Smooth muscle cell (in vitro differentiated cells): Measurements from ENCODE around the gene VN1R2. TPM values are rescaled to one million over a fixed set of nuclear protein-coding genes. Genes with fewer than 3 reads are reported as not detected.

Experiments used
- polyA plus RNA-seq: library from polyadenylated mRNA; unstranded; fragments of >200 nt; fragmentation: Nextera tagmentation; extraction: Ambion mirVana; gene quantifications from 2 replicates; pipeline ENCODE4 v1.2.1, GENCODE V29; 2016
- total RNA-seq: library from RNA; depleted of rRNA; stranded (reverse); fragments of >200 nt; gene quantifications from 2 replicates; pipeline ENCODE4 v1.2.3, GENCODE V29; 2014

VN1R2 gene
- total and polyA plus RNA-seq, 2 experiments from 2014 or later: not detected

Other genes with a start within 250 kb of the VN1R2 start
- gene ERVV-1, start 244.4 kb upstream of the VN1R2 start, total RNA-seq: 0.09 and 0.27 TPM in 2 replicates
- gene ERVV-1, start 244.4 kb upstream of the VN1R2 start, polyA plus RNA-seq: 0.21 TPM in 1 of 2 replicates, not detected in the other
- gene ERVV-2, start 213.6 kb upstream of the VN1R2 start, total RNA-seq: 0.09 TPM in 2 replicates
- gene ERVV-2, start 213.6 kb upstream of the VN1R2 start, polyA plus RNA-seq: not detected in 2 replicates
- 36.0 and 37.8 TPM in 2 replicates for gene ZNF160, start 154.9 kb upstream of the VN1R2 start, total RNA-seq
- 18.5 and 22.3 TPM in 2 replicates for gene ZNF160, start 154.9 kb upstream of the VN1R2 start, polyA plus RNA-seq
- gene ZNF415, start 125.4 kb upstream of the VN1R2 start, total RNA-seq: 14.8 and 48.7 TPM in 2 replicates
- 6.7 and 12.4 TPM in 2 replicates for gene ZNF415, start 125.4 kb upstream of the VN1R2 start, polyA plus RNA-seq
- 9.9 and 17.8 TPM in 2 replicates for gene ZNF347, start 99.2 kb upstream of the VN1R2 start, total RNA-seq
- 4.5 and 4.7 TPM in 2 replicates for gene ZNF347, start 99.2 kb upstream of the VN1R2 start, polyA plus RNA-seq
- gene ZNF665, start 64.9 kb upstream of the VN1R2 start, total RNA-seq: 2.8 and 9.9 TPM in 2 replicates
- gene ZNF665, start 64.9 kb upstream of the VN1R2 start, polyA plus RNA-seq: 4.4 and 6.0 TPM in 2 replicates
- gene ZNF677, start 3.4 kb upstream of the VN1R2 start, total RNA-seq: 43.0 and 62.4 TPM in 2 replicates
- gene ZNF677, start 3.4 kb upstream of the VN1R2 start, polyA plus RNA-seq: 25.4 and 29.7 TPM in 2 replicates
- gene VN1R4, start 9.4 kb downstream of the VN1R2 start, total RNA-seq: not detected in 2 replicates
- gene VN1R4, start 9.4 kb downstream of the VN1R2 start, polyA plus RNA-seq: not detected in 2 replicates
- gene ZNF845, start 75.5 kb downstream of the VN1R2 start, total RNA-seq: 9.5 and 11.2 TPM in 2 replicates
- 2.0 and 3.1 TPM in 2 replicates for gene ZNF845, start 75.5 kb downstream of the VN1R2 start, polyA plus RNA-seq
- gene ZNF525, start 107.4 kb downstream of the VN1R2 start, total RNA-seq: 10.9 and 11.7 TPM in 2 replicates
- 1.4 and 2.5 TPM in 2 replicates for gene ZNF525, start 107.4 kb downstream of the VN1R2 start, polyA plus RNA-seq
- 7.7 and 15.0 TPM in 2 replicates for gene ZNF765, start 136.9 kb downstream of the VN1R2 start, total RNA-seq
- 3.8 and 4.3 TPM in 2 replicates for gene ZNF765, start 136.9 kb downstream of the VN1R2 start, polyA plus RNA-seq
- gene ZNF761, start 173.7 kb downstream of the VN1R2 start, total RNA-seq: 14.5 and 24.1 TPM in 2 replicates
- gene ZNF761, start 173.7 kb downstream of the VN1R2 start, polyA plus RNA-seq: 10.4 and 11.0 TPM in 2 replicates
- gene ZNF813, start 209.4 kb downstream of the VN1R2 start, total RNA-seq: 5.4 and 5.9 TPM in 2 replicates
- gene ZNF813, start 209.4 kb downstream of the VN1R2 start, polyA plus RNA-seq: 2.4 TPM in 2 replicates